DOHH2 (cell line): ENCODE results near the gene COL3A1.

ENCODE experiments used
- H3F3A ChIP-seq: fragments of 200-600 bp; sonication (generic), shearing (Covaris generic); 2 replicates; pipeline ENCODE4 v1.6.0; 2016; ENCODE audit warnings: antibody characterized with exemption, mild to moderate bottlenecking; ENCODE audit not compliant: control insufficient read depth, insufficient read depth
- H3K27ac ChIP-seq: fragments of 200-600 bp; sonication (generic); 2 replicates; pipeline ENCODE4 v1.5.1; 2014; ENCODE audit warnings: low read depth, mild to moderate bottlenecking, low read length, moderate library complexity
- H3K27me3 ChIP-seq: fragments of 200-600 bp; sonication (generic); 2 replicates; pipeline ENCODE4 v1.6.1; 2014; ENCODE audit warnings: mild to moderate bottlenecking, low read length, mixed read lengths; ENCODE audit not compliant: control insufficient read depth
- H3K36me3 ChIP-seq: fragments of 200-600 bp; sonication (generic); 2 replicates; pipeline ENCODE4 v1.6.1; 2014; ENCODE audit warnings: mild to moderate bottlenecking, low read length, moderate library complexity, mixed read lengths; ENCODE audit not compliant: control insufficient read depth
- H3K4me1 ChIP-seq: fragments of 200-600 bp; sonication (generic); 2 replicates; pipeline ENCODE4 v1.6.1; 2014; ENCODE audit warnings: mild to moderate bottlenecking, low read length, mixed read lengths; ENCODE audit not compliant: control insufficient read depth
- H3K4me2 ChIP-seq: fragments of 200-600 bp; sonication (generic); 2 replicates; pipeline ENCODE4 v1.6.0; 2014; ENCODE audit warnings: mild to moderate bottlenecking, low read length, moderate library complexity
- H3K4me3 ChIP-seq: fragments of 200-600 bp; sonication (generic); 2 replicates; pipeline ENCODE4 v1.5.1; 2014; ENCODE audit warnings: mild to moderate bottlenecking, low read length, mixed read lengths
- H3K79me2 ChIP-seq: fragments of 200-600 bp; sonication (generic); 2 replicates; pipeline ENCODE4 v1.6.1; 2014; ENCODE audit warnings: mild to moderate bottlenecking, low read length, mixed read lengths; ENCODE audit not compliant: control insufficient read depth
- H3K9me2 ChIP-seq: fragments of 200-600 bp; sonication (generic); replicated peaks from 2 replicates; pipeline ENCODE4 v1.6.1; 2014; ENCODE audit warnings: mild to moderate bottlenecking, low read length, mixed read lengths; ENCODE audit not compliant: control insufficient read depth
- H3K9me3 ChIP-seq: fragments of 200-600 bp; sonication (generic); 2 replicates; pipeline ENCODE4 v1.6.1; 2014; ENCODE audit warnings: antibody characterized with exemption, low read length, mixed read lengths; ENCODE audit not compliant: control insufficient read depth, insufficient read depth
- H4K20me1 ChIP-seq: fragments of 200-600 bp; sonication (generic); 2 replicates; pipeline ENCODE4 v1.6.0; 2014; ENCODE audit warnings: low read depth, mild to moderate bottlenecking, antibody characterized with exemption, low read length, moderate library complexity; ENCODE audit not compliant: control insufficient read depth, insufficient read depth
- EZH2phosphoT487 ChIP-seq: fragments of 200-600 bp; sonication (generic); IDR thresholded peaks from 2 replicates; pipeline ENCODE4 v1.6.1; 2017; ENCODE audit warnings: borderline replicate concordance, mild to moderate bottlenecking, antibody characterized with exemption, low read length, moderate library complexity, mixed read lengths
- TF ChIP-seq, protein P1 (sequence below): fragments of 200-600 bp; sonication (generic); IDR thresholded peaks from one replicate; pipeline ENCODE4 v1.5.1; 2014; ENCODE audit warnings: antibody characterized with exemption, mild to moderate bottlenecking, low read depth, low read length; ENCODE audit not compliant: poor library complexity, severe bottlenecking

The COL3A1 gene

DNA sequence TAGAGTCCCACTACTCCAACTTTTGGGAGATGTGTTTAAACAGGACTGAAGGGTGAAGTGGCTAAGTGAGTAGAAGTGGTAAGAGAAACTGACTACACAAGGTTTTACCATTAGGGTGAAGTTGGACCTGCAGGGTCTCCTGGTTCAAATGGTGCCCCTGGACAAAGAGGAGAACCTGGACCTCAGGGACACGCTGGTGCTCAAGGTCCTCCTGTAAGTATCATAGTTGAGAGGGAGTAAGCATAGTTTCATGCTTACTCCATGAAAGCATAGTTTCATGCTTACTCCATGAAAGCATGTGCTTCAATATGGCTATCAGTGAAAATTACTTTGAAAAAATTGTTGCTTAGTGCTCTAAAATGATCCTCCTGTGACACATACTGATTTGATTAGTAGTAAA, 19.1 kb downstream of the COL3A1 start:
- Histone ChIP-seq H3K79me2 (no peaks in the 10 kb centered on the region), H3K9me3 (no peaks in the 10 kb centered on the region), H3K4me3 (no peak overlapping the region), H3F3A (no peaks in the 10 kb centered on the region), H3K36me3 (no peaks in the 10 kb centered on the region), H3K9me2 (no peaks in the 10 kb centered on the region), H4K20me1 (no peaks in the 10 kb centered on the region), H3K27me3 (no peaks in the 10 kb centered on the region), H3K4me2 (no peak overlapping the region), H3K4me1 (no peaks in the 10 kb centered on the region), H3K27ac (no peak overlapping the region)
- no peak for TF ChIP-seq EZH2phosphoT487
- TF ChIP-seq, protein P1, sequence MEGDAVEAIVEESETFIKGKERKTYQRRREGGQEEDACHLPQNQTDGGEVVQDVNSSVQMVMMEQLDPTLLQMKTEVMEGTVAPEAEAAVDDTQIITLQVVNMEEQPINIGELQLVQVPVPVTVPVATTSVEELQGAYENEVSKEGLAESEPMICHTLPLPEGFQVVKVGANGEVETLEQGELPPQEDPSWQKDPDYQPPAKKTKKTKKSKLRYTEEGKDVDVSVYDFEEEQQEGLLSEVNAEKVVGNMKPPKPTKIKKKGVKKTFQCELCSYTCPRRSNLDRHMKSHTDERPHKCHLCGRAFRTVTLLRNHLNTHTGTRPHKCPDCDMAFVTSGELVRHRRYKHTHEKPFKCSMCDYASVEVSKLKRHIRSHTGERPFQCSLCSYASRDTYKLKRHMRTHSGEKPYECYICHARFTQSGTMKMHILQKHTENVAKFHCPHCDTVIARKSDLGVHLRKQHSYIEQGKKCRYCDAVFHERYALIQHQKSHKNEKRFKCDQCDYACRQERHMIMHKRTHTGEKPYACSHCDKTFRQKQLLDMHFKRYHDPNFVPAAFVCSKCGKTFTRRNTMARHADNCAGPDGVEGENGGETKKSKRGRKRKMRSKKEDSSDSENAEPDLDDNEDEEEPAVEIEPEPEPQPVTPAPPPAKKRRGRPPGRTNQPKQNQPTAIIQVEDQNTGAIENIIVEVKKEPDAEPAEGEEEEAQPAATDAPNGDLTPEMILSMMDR = no peak

DNA sequence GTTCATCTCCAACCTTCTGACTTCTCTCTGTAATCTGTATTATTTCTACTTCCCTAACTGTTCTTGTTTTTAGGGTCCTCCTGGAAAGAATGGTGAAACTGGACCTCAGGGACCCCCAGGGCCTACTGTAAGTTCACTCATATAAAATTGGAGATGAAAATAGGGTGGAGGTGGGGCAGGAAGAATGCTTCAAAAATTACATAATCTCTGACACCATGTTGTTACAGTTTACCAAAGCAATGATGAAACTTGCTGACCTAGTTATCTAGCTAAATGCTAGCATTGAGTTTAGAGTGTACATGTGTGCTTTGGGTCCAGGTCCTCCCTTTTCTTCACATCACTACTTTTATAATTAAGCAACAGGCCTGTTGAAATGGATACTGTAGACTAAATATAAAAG, 23.1 kb downstream of the COL3A1 start:
- Histone ChIP-seq H3K27me3 (no peaks in the 10 kb centered on the region), H3K4me2 (no peak overlapping the region), H3K4me1 (no peaks in the 10 kb centered on the region), H4K20me1 (no peaks in the 10 kb centered on the region), H3K4me3 (no peak overlapping the region), H3K36me3 (no peaks in the 10 kb centered on the region), H3K79me2 (no peaks in the 10 kb centered on the region), H3F3A (no peaks in the 10 kb centered on the region), H3K9me3 (no peaks in the 10 kb centered on the region), H3K9me2 (no peaks in the 10 kb centered on the region), H3K27ac (no peak overlapping the region)
- TF ChIP-seq, protein P1 = no peak
- TF ChIP-seq EZH2phosphoT487 = no peak

DNA sequence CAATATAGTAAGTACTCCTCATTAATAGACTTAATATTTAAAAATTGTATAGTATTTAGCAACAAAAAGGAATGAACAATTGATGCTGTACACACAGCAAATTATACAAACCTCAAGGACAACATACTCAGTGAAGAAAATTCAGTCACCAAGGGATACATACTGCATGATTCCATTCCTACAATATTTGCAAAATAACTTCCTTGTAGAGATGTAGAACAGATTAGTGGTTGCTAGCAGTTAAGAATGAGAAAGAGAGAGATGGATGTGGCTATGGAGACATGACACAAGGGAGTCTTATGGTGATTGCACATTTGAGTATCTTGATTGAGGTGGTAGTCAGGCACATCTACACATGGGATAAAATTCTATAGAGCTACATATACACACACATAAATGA, 26.0 kb downstream of the COL3A1 start:
- no peaks in the 10 kb centered on the region for H3K9me3 ChIP-seq
- no peaks in the 10 kb centered on the region for H3K79me2 ChIP-seq
- no peaks in the 10 kb centered on the region for H4K20me1 ChIP-seq
- H3F3A ChIP-seq = no peaks in the 10 kb centered on the region
- TF ChIP-seq EZH2phosphoT487 = no peak
- TF ChIP-seq, protein P1 = no peak
- H3K27ac ChIP-seq = no peak overlapping the region
- H3K4me3 ChIP-seq = no peak overlapping the region
- H3K36me3 ChIP-seq = no peaks in the 10 kb centered on the region
- no peak overlapping the region for H3K4me2 ChIP-seq
- no peaks in the 10 kb centered on the region for H3K27me3 ChIP-seq
- H3K4me1 ChIP-seq = no peaks in the 10 kb centered on the region
- H3K9me2 ChIP-seq = no peaks in the 10 kb centered on the region

DNA sequence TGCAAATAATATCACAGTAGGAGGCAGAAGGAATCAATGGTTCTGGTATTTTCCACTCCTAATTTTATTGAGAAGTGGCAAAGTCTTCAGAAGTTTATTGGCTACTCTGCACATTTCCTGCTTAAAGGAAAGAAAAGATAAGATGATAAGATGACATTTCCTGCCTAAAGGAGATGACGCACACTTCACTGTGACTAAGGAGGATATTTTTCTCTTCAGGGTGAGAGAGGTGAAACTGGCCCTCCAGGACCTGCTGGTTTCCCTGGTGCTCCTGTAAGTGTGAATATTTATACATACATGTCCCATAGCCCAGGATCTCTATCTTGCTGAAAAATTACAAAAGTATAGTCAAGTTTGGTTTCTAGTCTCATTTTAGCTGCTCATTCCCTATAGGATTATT, 27.9 kb downstream of the COL3A1 start:
- Histone ChIP-seq H3F3A (no peaks in the 10 kb centered on the region), H3K27ac (no peak overlapping the region), H3K4me3 (no peak overlapping the region)

More for the DNA sequence above, 27.9 kb downstream of the COL3A1 start:
- H3K79me2 ChIP-seq = no peaks in the 10 kb centered on the region
- no peaks in the 10 kb centered on the region for H3K27me3 ChIP-seq
- H3K36me3 ChIP-seq = no peaks in the 10 kb centered on the region
- no peaks in the 10 kb centered on the region for H3K9me3 ChIP-seq
- no peaks in the 10 kb centered on the region for H3K9me2 ChIP-seq
- H4K20me1 ChIP-seq = no peaks in the 10 kb centered on the region
- no peaks in the 10 kb centered on the region for H3K4me1 ChIP-seq
- no peak overlapping the region for H3K4me2 ChIP-seq
- TF ChIP-seq, protein P1 = no peak
- TF ChIP-seq EZH2phosphoT487 = no peak
